ENCODE measurements around the gene GSTT4. TPM values are rescaled to one million over a fixed set of nuclear protein-coding genes. Genes with fewer than 3 reads are reported as not detected.
"Not testable (repeated sequence)": the region's sequence is repeated elsewhere in the genome, so short reads cannot be mapped to it uniquely, and the experiment has no call there.

Gene GSTT4
- total RNA-seq, 2 donors from 2014 or later, result not detected

DNA sequence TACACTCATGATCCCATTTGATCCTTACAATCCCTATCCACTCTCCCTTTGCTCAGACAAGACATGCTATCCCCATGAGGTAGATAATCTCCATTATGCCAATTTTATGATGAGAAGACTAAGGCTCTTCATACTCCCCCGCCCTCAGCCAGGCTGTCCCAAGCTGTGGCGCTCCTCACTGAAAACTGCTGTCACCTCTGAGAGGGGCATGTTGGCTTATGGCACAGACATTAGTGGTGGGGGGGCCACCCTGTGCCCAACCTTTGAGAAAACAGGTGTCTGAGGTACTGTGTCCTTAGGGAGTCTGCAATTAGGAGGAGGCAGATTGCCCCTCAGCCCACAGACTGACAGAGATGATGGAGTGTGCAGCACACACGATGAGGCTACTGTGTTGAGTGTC is 36.2 kb downstream of the GSTT4 start:
- 82 to 100% methylated on average over 2 to 3 of the region's 3 CpGs for WGBS, 2 donors

DNA sequence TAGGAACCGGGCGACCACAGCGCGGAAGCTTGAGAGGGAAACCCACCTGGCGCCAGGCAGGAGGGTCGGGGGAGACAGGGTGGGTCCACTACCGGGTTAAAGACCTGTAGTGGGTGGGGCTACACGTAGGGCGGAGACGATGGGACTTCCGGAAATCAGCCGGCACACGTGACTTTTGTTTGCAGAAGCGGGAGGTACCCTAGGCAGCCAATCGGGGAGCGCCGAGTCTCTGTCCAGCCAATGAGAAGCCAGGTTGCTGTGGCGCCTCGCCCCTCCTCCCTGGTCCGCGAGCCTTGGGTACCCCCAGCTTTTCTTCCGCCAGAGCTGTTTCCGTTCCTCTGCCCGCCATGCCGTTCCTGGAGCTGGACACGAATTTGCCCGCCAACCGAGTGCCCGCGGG is 38.7 kb downstream of the GSTT4 start, which contains the start of gene DDTL:
Gene DDTL (plus strand): TSS at position 321 of the 400 bp plus-strand sequence. CDS start 27 bp downstream, at position 348.
- H3K27me3 ChIP-seq; H3K36me3 ChIP-seq (replicated peaks in 1 of 2; ENCODE audit: insufficient read depth in 1 of 2, low read depth in 2 of 2); H3K27ac ChIP-seq; H3K9me3 ChIP-seq; intact Hi-C loops (cut with DNase I); H3K4me3 ChIP-seq; H3K4me1 ChIP-seq; DNase-seq: not testable (repeated sequence)
- no CpG with 5 or more reads among the region's 30 CpGs for WGBS, 2 donors
- ATAC-seq, result peak; percentile 99

More for the DNA sequence above, 36.2 kb downstream of the GSTT4 start:
- no peak overlapping the region for H3K27ac ChIP-seq
- H3K27me3 ChIP-seq, result no peaks in the 10 kb centered on the region
- peaks cover 7% of the 10 kb centered on the region for H3K4me1 ChIP-seq
- ATAC-seq (no peak), DNase-seq (no peak)
- intact Hi-C loops (cut with DNase I), result no loop called here
- H3K36me3 ChIP-seq (replicated peaks in 1 of 2; ENCODE audit: insufficient read depth in 1 of 2, low read depth in 2 of 2), result peaks cover 0 to 8% of the 10 kb centered on the region in 2 donors
- H3K9me3 ChIP-seq, result no peaks in the 10 kb centered on the region
- no peak overlapping the region for H3K4me3 ChIP-seq
- TF ChIP-seq, protein P1, sequence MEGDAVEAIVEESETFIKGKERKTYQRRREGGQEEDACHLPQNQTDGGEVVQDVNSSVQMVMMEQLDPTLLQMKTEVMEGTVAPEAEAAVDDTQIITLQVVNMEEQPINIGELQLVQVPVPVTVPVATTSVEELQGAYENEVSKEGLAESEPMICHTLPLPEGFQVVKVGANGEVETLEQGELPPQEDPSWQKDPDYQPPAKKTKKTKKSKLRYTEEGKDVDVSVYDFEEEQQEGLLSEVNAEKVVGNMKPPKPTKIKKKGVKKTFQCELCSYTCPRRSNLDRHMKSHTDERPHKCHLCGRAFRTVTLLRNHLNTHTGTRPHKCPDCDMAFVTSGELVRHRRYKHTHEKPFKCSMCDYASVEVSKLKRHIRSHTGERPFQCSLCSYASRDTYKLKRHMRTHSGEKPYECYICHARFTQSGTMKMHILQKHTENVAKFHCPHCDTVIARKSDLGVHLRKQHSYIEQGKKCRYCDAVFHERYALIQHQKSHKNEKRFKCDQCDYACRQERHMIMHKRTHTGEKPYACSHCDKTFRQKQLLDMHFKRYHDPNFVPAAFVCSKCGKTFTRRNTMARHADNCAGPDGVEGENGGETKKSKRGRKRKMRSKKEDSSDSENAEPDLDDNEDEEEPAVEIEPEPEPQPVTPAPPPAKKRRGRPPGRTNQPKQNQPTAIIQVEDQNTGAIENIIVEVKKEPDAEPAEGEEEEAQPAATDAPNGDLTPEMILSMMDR (IDR thresholded peaks at IDR 0.05), result no peak
- TF ChIP-seq POLR2A (IDR thresholded peaks at IDR 0.05), result no peak

DNA sequence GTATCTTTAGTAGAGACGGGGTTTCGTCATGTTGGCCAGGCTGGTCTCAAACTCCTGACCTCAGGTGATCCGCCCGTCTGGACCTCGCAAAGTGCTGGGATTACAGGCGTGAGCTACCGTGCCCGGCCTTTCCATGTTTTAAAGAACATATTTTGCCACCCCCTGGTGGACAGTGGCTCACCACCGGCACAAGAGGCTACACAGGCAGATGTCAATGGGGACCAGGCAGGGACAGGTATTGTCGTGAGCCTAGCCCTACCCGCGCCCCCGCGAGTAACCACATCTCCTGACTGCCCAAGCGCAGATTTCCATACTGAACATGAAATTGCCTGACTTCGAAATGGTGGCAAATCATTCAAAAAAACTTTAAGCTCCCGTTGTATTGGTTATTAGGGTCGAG is 39.2 kb downstream of the GSTT4 start:
- peak; percentile 47 for ATAC-seq
- H3K4me1 ChIP-seq; H3K9me3 ChIP-seq; DNase-seq; H3K27ac ChIP-seq; H3K4me3 ChIP-seq; H3K27me3 ChIP-seq; intact Hi-C loops (cut with DNase I); H3K36me3 ChIP-seq (replicated peaks in 1 of 2; ENCODE audit: insufficient read depth in 1 of 2, low read depth in 2 of 2): not testable (repeated sequence)
- WGBS, 2 donors, result no CpG with 5 or more reads among the region's 18 CpGs

DNA sequence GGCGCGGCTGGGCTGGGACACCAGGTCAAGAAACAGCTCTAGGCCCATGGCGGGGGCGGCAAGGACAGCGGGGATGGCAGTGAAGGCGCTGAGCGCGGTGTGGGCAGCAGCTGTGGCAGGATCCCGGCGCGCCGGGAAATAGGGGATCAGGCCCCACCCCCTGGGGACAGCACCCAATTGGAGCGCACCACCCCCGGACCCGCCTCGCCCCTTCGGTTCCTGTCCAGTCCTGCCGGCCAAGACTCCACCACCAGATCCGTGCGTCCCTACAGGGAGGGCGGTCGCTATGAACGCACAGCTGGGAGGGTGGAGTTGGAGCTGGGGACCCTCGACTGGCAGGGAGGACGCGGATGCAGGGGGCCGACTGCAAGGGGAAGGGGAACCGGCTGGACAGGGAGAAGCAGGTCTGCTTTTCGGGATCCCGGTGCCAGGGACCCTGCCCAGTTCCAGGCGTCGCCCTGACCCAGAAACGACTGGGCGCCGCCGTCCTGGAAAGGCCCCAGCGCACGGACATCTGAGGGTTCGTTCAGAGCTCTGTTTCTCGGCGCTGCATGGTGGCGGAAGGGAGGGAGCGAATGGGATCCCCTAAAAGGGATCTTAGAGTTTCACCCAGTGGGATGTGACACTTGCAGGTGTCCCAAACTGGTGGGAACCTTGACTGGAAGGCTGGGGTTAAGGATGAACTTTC is 44.0 kb downstream of the GSTT4 start, which contains the start of gene GSTT2B:
Gene GSTT2B (minus strand): TSS at position 112 of the 688 bp plus-strand sequence. CDS start 64 bp downstream, at position 48.
- DNase-seq; H3K4me3 ChIP-seq; H3K4me1 ChIP-seq; intact Hi-C loops (cut with DNase I); H3K27me3 ChIP-seq; H3K36me3 ChIP-seq (replicated peaks in 1 of 2; ENCODE audit: insufficient read depth in 1 of 2, low read depth in 2 of 2); H3K27ac ChIP-seq; H3K9me3 ChIP-seq: not testable (repeated sequence)
- WGBS, 2 donors, result no CpG with 5 or more reads among the region's 43 CpGs
- ATAC-seq, result peak; percentile 86

DNA sequence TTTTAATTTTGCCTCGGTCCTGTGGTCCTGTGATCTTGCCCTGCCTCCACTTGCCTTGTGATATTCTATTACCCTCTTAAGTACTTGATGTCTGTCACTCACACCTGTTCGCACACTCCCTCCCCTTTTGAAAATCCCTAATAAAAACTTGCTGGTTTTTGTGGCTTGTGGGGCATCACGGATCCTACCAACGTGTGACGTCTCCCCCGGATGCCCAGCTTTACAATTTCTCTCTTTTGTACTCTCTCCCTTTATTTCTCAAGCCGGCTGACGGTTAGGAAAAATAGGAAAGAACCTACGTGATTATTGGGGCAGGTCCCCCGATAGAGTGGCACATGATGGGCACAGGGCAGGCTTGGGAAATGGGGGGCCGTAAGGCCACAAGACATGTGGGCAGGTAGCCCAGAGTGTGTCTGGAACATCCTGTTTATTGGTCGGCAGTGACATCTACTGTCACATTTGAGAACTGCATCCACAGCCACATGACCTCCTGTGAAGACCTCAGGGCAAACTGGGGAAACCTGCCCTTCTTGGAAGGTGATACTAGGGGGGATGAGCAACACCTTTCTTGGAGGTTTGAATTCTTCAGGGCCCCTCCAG is 48.9 kb downstream of the GSTT4 start:
- intact Hi-C loops (cut with DNase I); H3K27ac ChIP-seq; H3K4me1 ChIP-seq; H3K27me3 ChIP-seq; H3K9me3 ChIP-seq; H3K4me3 ChIP-seq; H3K36me3 ChIP-seq (replicated peaks in 1 of 2; ENCODE audit: insufficient read depth in 1 of 2, low read depth in 2 of 2): not testable (repeated sequence)
- ATAC-seq (peak; percentile 77), DNase-seq (peak; percentile 84 to 92 (median 86))
- TF ChIP-seq, protein P1 (IDR thresholded peaks at IDR 0.05), result peak; percentile 70 to 95 (median 86)
- 19 to 28% methylated on average over 12 of the region's 12 CpGs for WGBS, 2 donors

DNA sequence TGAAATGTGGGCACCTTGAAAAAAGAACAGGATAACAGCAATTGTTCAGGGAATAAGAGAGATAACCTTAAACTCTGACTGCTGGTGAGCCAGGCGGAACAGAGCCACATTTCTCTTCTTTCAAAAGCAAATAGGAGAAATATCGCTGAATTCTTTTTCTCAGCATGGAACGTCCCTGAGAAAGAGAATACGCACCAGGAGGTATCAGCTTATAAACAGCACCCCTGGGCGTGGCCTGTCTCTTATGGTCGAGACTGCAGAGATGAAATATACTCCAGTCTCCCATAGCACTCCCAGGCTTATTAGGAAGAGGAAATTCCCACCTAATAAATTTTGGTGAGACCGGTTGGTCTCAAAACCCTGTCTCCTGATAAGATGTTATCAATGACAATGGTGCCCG is 49.4 kb downstream of the GSTT4 start:
- H3K4me1 ChIP-seq; H3K9me3 ChIP-seq; ATAC-seq; H3K4me3 ChIP-seq; H3K36me3 ChIP-seq (replicated peaks in 1 of 2; ENCODE audit: insufficient read depth in 1 of 2, low read depth in 2 of 2); H3K27ac ChIP-seq; DNase-seq; H3K27me3 ChIP-seq; intact Hi-C loops (cut with DNase I): not testable (repeated sequence)
- 44 to 71% methylated on average over 7 to 8 of the region's 8 CpGs for WGBS, 2 donors

DNA sequence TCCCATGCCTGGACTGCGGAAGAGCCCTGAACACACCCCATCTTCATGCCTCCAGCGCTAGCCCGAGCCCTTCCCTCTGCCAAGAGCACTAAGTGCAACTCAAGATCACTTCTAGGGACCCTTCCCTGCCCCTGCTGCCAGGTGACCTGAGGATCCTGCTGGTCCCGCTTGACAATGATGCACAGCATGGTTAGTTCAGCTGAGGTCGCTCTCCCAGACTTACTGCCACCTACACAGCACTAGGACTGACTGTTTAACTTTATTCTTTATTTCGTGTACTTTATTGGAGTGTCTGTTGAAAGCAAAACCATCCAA is 50.3 kb downstream of the GSTT4 start:
- not testable (repeated sequence) for H3K27ac ChIP-seq; H3K9me3 ChIP-seq; DNase-seq; H3K36me3 ChIP-seq (replicated peaks in 1 of 2; ENCODE audit: insufficient read depth in 1 of 2, low read depth in 2 of 2); ATAC-seq; H3K4me3 ChIP-seq; H3K4me1 ChIP-seq; H3K27me3 ChIP-seq
- 74 to 82% methylated on average over 5 to 6 of the region's 6 CpGs for WGBS, 2 donors
- intact Hi-C loops (cut with DNase I), result loop anchor here (5.0 kb wide), 1 partner anchor 42 kb away; no protein-coding TSS in a partner anchor

DNA sequence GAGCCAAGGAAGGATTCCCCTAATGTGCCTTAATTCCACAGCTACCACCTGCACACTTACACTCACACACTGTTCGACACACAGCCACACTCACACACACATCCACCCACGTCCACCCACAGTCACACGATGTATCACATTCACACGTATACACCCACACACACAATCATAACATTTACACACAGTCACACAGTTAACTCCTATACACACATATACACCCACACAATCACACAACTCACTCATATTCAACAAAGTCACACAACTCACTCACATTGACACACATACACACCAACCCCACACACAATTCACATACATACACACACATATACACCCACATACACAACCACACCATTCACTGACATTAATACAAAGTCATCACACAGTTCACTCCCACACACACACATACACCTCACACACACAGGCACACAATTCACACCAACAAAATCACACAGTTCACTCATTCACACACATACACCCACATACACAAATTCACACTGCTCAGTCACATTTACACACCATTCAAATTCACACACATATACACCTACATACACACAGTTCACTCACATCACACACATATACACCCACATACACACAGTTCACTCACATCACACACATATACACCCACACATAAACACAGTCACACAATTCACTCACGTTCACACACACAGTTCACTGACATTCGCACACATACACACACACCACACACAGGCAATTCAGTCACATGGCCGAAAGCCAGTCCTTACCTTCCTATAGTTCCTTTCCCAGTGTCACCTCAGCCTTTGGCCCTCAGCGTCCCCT is 50.9 kb downstream of the GSTT4 start:
- not testable (repeated sequence) for H3K4me1 ChIP-seq; ATAC-seq; DNase-seq; H3K27me3 ChIP-seq; H3K27ac ChIP-seq; H3K9me3 ChIP-seq; H3K36me3 ChIP-seq (replicated peaks in 1 of 2; ENCODE audit: insufficient read depth in 1 of 2, low read depth in 2 of 2); H3K4me3 ChIP-seq
- intact Hi-C loops (cut with DNase I), result loop anchor here (5.0 kb wide), 1 partner anchor 43 kb away; no protein-coding TSS in a partner anchor
- 66 to 75% methylated on average over 8 of the region's 8 CpGs for WGBS, 2 donors

DNA sequence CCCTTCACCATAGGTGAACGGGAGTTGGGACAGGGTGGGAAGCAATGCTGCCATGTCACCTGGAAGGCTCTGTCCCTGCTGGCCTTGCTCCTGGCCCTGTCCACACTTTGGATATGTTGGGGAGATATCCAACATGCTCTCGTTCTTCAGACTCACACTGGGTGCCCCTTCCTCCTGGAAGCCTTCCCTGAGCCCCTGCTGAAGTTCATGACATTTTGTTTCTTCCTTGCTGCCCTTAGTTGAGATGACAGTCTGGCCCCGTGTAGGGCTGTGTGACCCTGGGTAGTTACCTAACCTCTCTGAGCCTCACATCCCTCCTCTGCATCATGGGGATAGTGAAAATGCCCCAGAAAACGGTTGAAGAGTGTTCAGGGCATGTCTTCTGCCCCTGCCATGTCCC is 51.8 kb downstream of the GSTT4 start:
- WGBS, 2 donors, result 49 to 53% methylated on average over 4 of the region's 4 CpGs
- ATAC-seq; H3K36me3 ChIP-seq (replicated peaks in 1 of 2; ENCODE audit: insufficient read depth in 1 of 2, low read depth in 2 of 2); H3K27ac ChIP-seq; H3K4me3 ChIP-seq; DNase-seq; H3K9me3 ChIP-seq; H3K4me1 ChIP-seq; H3K27me3 ChIP-seq: not testable (repeated sequence)
- intact Hi-C loops (cut with DNase I), result loop anchor here (5.0 kb wide), 1 partner anchor 44 kb away; no protein-coding TSS in a partner anchor

Measured in body of pancreas (tissue), 4 donors.